K562 (cell line): Measurements from ENCODE around the gene ERBB3. TPM values are rescaled to one million over a fixed set of nuclear protein-coding genes. Genes with fewer than 3 reads are reported as not detected.

Experiments used
- CBX3 ChIP-seq, 2 experiments: IDR thresholded peaks; 1 replicate in 1 of 2; 2 replicates in 1 of 2; pipeline ENCODE4 v1.6.1; 2012; ENCODE audit warnings: inconsistent platforms in 2 of 2, low read length in 2 of 2, borderline replicate concordance in 1 of 2, control low read depth in 1 of 2
- CHD7 ChIP-seq: fragments of 200-600 bp; sonication (generic); IDR thresholded peaks from one replicate; pipeline ENCODE4 v1.6.1; 2012; ENCODE audit warnings: mild to moderate bottlenecking, low read depth, low read length, inconsistent platforms
- ELF4 ChIP-seq: fragments of 450-650 bp; formaldehyde crosslinking; IDR thresholded peaks from 2 replicates; pipeline ENCODE4 v1.4.0; 2022; ENCODE audit warnings: missing genetic modification characterization
- HMG20A ChIP-seq: fragments of 450-650 bp; formaldehyde crosslinking; conservative IDR thresholded peaks from 2 replicates; pipeline ENCODE4 v1.4.0; 2020; ENCODE audit warnings: mild to moderate bottlenecking, mixed read lengths
- MED1 ChIP-seq: sonication (generic); formaldehyde crosslinking; IDR thresholded peaks from 2 replicates; pipeline ENCODE4 v1.8.1; 2023; ENCODE audit warnings: missing genetic modification reagents, borderline replicate concordance
- NCOA4 ChIP-seq: fragments of 450-650 bp; IDR thresholded peaks from 2 replicates; pipeline ENCODE4 v1.6.1; 2018; ENCODE audit warnings: mild to moderate bottlenecking; ENCODE audit not compliant: partially characterized antibody
- PATZ1 ChIP-seq: fragments of 250-450 bp; sonication (Bioruptor Pico); IDR thresholded peaks from 2 replicates; pipeline ENCODE4 v1.5.0; 2020; ENCODE audit warnings: mild to moderate bottlenecking, borderline replicate concordance
- PHF20 ChIP-seq: fragments of 450-650 bp; IDR thresholded peaks from 2 replicates; pipeline ENCODE4 v1.6.1; 2018; ENCODE audit not compliant: partially characterized antibody
- POLR2AphosphoS2 ChIP-seq: IDR thresholded peaks from 2 replicates; pipeline ENCODE4 v1.6.1; 2012; ENCODE audit warnings: low read length, improper control_type of control experiment
- ZNF133 ChIP-seq: fragments of 250-450 bp; sonication (Bioruptor Pico); IDR thresholded peaks from 2 replicates; pipeline ENCODE4 v1.4.0; 2020; ENCODE audit warnings: mild to moderate bottlenecking
- ZNF24 ChIP-seq: fragments of 450-650 bp; IDR thresholded peaks from 2 replicates; pipeline ENCODE4 v1.6.1; 2016
- ZNF668 ChIP-seq: fragments of 250-450 bp; sonication (Bioruptor Pico); IDR thresholded peaks from 2 replicates; pipeline ENCODE4 v1.8.0; 2022; ENCODE audit warnings: mild to moderate bottlenecking, inconsistent platforms
- ZNF75A ChIP-seq: fragments of 450-650 bp; formaldehyde crosslinking; IDR thresholded peaks from 2 replicates; pipeline ENCODE4 v1.4.0; 2020; ENCODE audit warnings: mild to moderate bottlenecking
- polyA plus RNA-seq, 8 experiments: library from polyadenylated mRNA; depleted of rRNA in 4 of 8; stranded (reverse) in 5 of 8; unstranded in 3 of 8; fragments of >200 nt; fragmentation: Nextera tagmentation in 2 of 8; fragmentation: Illumina TruSeq in 1 of 8; extraction: Ambion mirVana in 2 of 8; extraction: Trizol in 1 of 8; gene quantifications; 2 replicates each; pipeline versions ENCODE4 v1.2.1 to v1.2.3, GENCODE V29; 2011 to 2014; ENCODE audit warnings: inconsistent platforms in 1 of 8, missing spikeins in 1 of 8
- total RNA-seq, 7 experiments: library from RNA; depleted of rRNA in 6 of 7; stranded (reverse); fragments of >200 nt in 6 of 7; fragmentation: Illumina TruSeq in 2 of 7; extraction: Trizol in 2 of 7; gene quantifications; 2 replicates each; pipeline versions ENCODE4 v1.2.1 to v1.2.3, GENCODE V29; 2011 to 2021; ENCODE audit warnings: low replicate concordance in 1 of 7

Gene ERBB3
- total and polyA plus RNA-seq, 9 of the 15 experiments (the other 6 are each of a cell fraction or from before 2014, with no cell fraction given): 1.5 to 5.4 (median 3.8) TPM

GRCh38 chr12:56126732-56127239 lies 46.8 kb downstream of the ERBB3 start (continued):
- TF ChIP-seq CHD7 (no peak), MED1 (CRISPR knock-in tag) (no peak), PHF20 (no peak), CBX3 (IDR thresholded peaks at IDR 0.05; ENCODE audit: borderline replicate concordance in 1 of 2, low read length in 2 of 2) (no peak), NCOA4 (no peak), ZNF133 (CRISPR knock-in tag) (no peak), ZNF668 (no peak), ELF4 (no peak), POLR2AphosphoS2 (no peak), ZNF75A (no peak), HMG20A (CRISPR knock-in tag) (no peak), ZNF24 (no peak), PATZ1 (CRISPR knock-in tag) (no peak)
